Aorta (tissue), 5 donors: ENCODE results near the gene ANXA11. TPM values are rescaled to one million over a fixed set of nuclear protein-coding genes. Genes with fewer than 3 reads are reported as not detected.
A peak's percentile ranks its signal among the peaks of the same experiment; 100 is the strongest.

Source experiments
- ATAC-seq: fragments of 200-7000 bp; cut with Tn5 transposase; one replicate; pipeline ENCODE4 v1.9.1; 2022; ENCODE audit warnings: moderate library complexity; ENCODE audit not compliant: low FRiP score
- DNase-seq, 2 donors: peaks; one replicate each; pipeline ENCODE4 v3.0.0-alpha.2; 2020
- H3K27ac ChIP-seq, 2 donors: one replicate each; pipeline ENCODE4 v1.5.1; 2013; ENCODE audit warnings: low read length in 2 of 2, mild to moderate bottlenecking in 2 of 2, moderate library complexity in 2 of 2, control low read depth in 1 of 2, inconsistent platforms in 1 of 2, low read depth in 1 of 2
- H3K27me3 ChIP-seq, 2 donors: one replicate each; pipeline ENCODE4 v1.6.1; 2013; ENCODE audit warnings: control low read depth in 1 of 2, low read length in 1 of 2, mild to moderate bottlenecking in 1 of 2, moderate library complexity in 1 of 2; ENCODE audit not compliant: insufficient read depth in 2 of 2, control insufficient read depth in 1 of 2
- H3K36me3 ChIP-seq, 2 donors: one replicate each; pipeline ENCODE4 v1.6.1; 2013; ENCODE audit warnings: control low read depth in 1 of 2, low read length in 1 of 2, mild to moderate bottlenecking in 1 of 2; ENCODE audit not compliant: insufficient read depth in 2 of 2, control insufficient read depth in 1 of 2
- H3K4me1 ChIP-seq, 2 donors: one replicate each; pipeline ENCODE4 v1.6.1; 2013; ENCODE audit warnings: low read length in 2 of 2, control low read depth in 1 of 2, mild to moderate bottlenecking in 1 of 2, moderate library complexity in 1 of 2; ENCODE audit not compliant: insufficient read depth in 2 of 2, control insufficient read depth in 1 of 2
- H3K4me3 ChIP-seq, 2 donors: one replicate each; pipeline ENCODE4 v1.5.1; 2013; ENCODE audit warnings: low read length in 2 of 2, control low read depth in 1 of 2, mild to moderate bottlenecking in 1 of 2
- H3K9me3 ChIP-seq: one replicate; pipeline ENCODE4 v1.6.1; 2013; ENCODE audit warnings: mild to moderate bottlenecking, low read length; ENCODE audit not compliant: control insufficient read depth
- WGBS, 2 donors: extraction: QIAGEN DNeasy Blood & Tissue Kit; methylation state at CpG; one replicate each; pipeline ENCODE4 v1.1.7; 2013; 5-methylcytosine and 5-hydroxymethylcytosine counted together
- intact Hi-C, 2 donors: fragments of 100-400 bp; cut with DNase I; formaldehyde crosslinking; loops; one replicate each; pipeline versions ENCODE4 v1.14.2 to v1.15.0; 2022
- polyA plus RNA-seq, 2 donors: library from polyadenylated mRNA; stranded (reverse); fragments of 200-250 nt; gene quantifications; one replicate each; pipeline ENCODE4 v1.2.3, GENCODE V29; 2013
- total RNA-seq, 2 donors: library from RNA; stranded (reverse); fragmentation: NEBNext Ultra II Directional; extraction: Animal tissue kit (Norgen Biotek cat#: 25700); gene quantifications; one replicate each; pipeline ENCODE4 v1.2.1, GENCODE V29; 2021
- donor health status: healthy with polysubstance abuse.
- donor health status: Bipolar disorder and iron deficiency.
- donor health status: DM: no; HTN: no; CAD: no.
- donor health status: DM: no; HTN: no; CAD: no.
- donor health status: DM: yes; HTN: yes; CAD: no.

The ANXA11 gene
- total and polyA plus RNA-seq, 4 donors: 97.3 to 256 (median 193) TPM

GRCh38 chr10:80196270-80196949, 8.9 kb downstream of the ANXA11 start:
- DNase-seq (peak in 1 of 2 donors; percentile 63), ATAC-seq (no peak)
- Histone ChIP-seq H3K27me3 (no peaks in the 10 kb centered on the region), H3K4me3 (no peak overlapping the region), H3K4me1 (peaks cover 0 to 8% of the 10 kb centered on the region in 2 donors), H3K27ac (peak overlapping the region; percentile 1 to 37), H3K9me3 (no peaks in the 10 kb centered on the region), H3K36me3 (no peaks in the 10 kb centered on the region)
- WGBS, 2 donors: 10 to 16% methylated on average over 8 of the region's 8 CpGs
- intact Hi-C loops: loop anchor here in 1 of 2 donors (2.0 kb wide), 1 partner anchor 32 kb away; no protein-coding TSS in a partner anchor

GRCh38 chr10:80195046-80195574, 10.2 kb downstream of the ANXA11 start:
- ATAC-seq (no peak), DNase-seq (peak in 1 of 2 donors; percentile 59)
- H3K36me3 ChIP-seq: no peaks in the 10 kb centered on the region
- no peak overlapping the region for H3K4me3 ChIP-seq
- peaks cover 0 to 8% of the 10 kb centered on the region in 2 donors for H3K4me1 ChIP-seq
- no peaks in the 10 kb centered on the region for H3K9me3 ChIP-seq
- no peaks in the 10 kb centered on the region for H3K27me3 ChIP-seq
- H3K27ac ChIP-seq: peak overlapping the region in 1 of 2 donors; percentile 69
- 56 to 62% methylated on average over 4 of the region's 4 CpGs for WGBS, 2 donors
- intact Hi-C loops: no loop called here

- Histone ChIP-seq H3K27me3 (no peaks in the 10 kb centered on the region), H3K27ac (peak overlapping the region in 1 of 2 donors; percentile 69), H3K9me3 (no peaks in the 10 kb centered on the region), H3K4me1 (peaks cover 0 to 5% of the 10 kb centered on the region in 2 donors), H3K4me3 (no peak overlapping the region), H3K36me3 (no peaks in the 10 kb centered on the region)
- DNase-seq: no peak
- WGBS, 2 donors: 42 to 50% methylated on average over 11 of the region's 11 CpGs
- intact Hi-C loops: no loop called here
- ATAC-seq: no peak
Observed at GRCh38 chr10:80194373-80195045, 10.8 kb downstream of the ANXA11 start.

DNA sequence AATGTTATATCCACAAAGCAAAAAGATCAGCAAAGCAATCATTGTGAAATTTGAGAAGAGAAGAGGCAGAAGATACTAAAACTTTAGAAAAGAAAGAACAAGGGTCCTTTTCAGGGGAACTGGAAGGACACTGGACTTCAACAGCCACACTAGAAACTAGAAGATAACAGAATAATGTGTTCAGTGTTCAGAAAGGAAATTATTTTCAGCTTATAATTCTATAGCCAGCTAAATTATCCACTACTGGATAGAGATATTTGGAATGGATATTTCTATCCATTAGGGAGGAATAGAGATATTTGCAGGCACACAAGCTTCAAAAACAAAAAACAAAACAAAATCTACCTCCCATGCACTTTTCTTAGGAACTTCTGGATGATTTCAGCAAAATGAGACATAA, 12.8 kb downstream of the ANXA11 start:
- intact Hi-C loops: no loop called here
- Histone ChIP-seq H3K9me3 (no peaks in the 10 kb centered on the region), H3K27me3 (no peaks in the 10 kb centered on the region), H3K4me3 (no peak overlapping the region), H3K36me3 (no peaks in the 10 kb centered on the region), H3K27ac (no peak overlapping the region), H3K4me1 (peaks cover 3 to 6% of the 10 kb centered on the region in 2 donors)
- no peak for DNase-seq
- no peak for ATAC-seq

GRCh38 chr10:80191589-80192270, 13.6 kb downstream of the ANXA11 start:
- H3K27me3 ChIP-seq: no peaks in the 10 kb centered on the region
- no peak overlapping the region for H3K4me3 ChIP-seq
- intact Hi-C loops: no loop called here
- DNase-seq (peak; percentile 44 to 65), ATAC-seq (peak; percentile 24)
- H3K36me3 ChIP-seq: no peaks in the 10 kb centered on the region
- no peaks in the 10 kb centered on the region for H3K9me3 ChIP-seq
- H3K4me1 ChIP-seq: peaks cover 6% of the 10 kb centered on the region in 2 donors
- no peak overlapping the region for H3K27ac ChIP-seq
- 84 to 89% methylated on average over 16 of the region's 16 CpGs for WGBS, 2 donors

- WGBS, 2 donors: 93% methylated on average over 9 of the region's 9 CpGs
- intact Hi-C loops: no loop called here
- no peaks in the 10 kb centered on the region for H3K27me3 ChIP-seq
- H3K27ac ChIP-seq: no peak overlapping the region
- DNase-seq (peak in 1 of 2 donors; percentile 34), ATAC-seq (no peak)
- H3K9me3 ChIP-seq: no peaks in the 10 kb centered on the region
- H3K36me3 ChIP-seq: no peaks in the 10 kb centered on the region
- H3K4me1 ChIP-seq: peaks cover 3 to 6% of the 10 kb centered on the region in 2 donors
- no peak overlapping the region for H3K4me3 ChIP-seq
Observed at GRCh38 chr10:80188713-80189112, 16.6 kb downstream of the ANXA11 start.

DNA sequence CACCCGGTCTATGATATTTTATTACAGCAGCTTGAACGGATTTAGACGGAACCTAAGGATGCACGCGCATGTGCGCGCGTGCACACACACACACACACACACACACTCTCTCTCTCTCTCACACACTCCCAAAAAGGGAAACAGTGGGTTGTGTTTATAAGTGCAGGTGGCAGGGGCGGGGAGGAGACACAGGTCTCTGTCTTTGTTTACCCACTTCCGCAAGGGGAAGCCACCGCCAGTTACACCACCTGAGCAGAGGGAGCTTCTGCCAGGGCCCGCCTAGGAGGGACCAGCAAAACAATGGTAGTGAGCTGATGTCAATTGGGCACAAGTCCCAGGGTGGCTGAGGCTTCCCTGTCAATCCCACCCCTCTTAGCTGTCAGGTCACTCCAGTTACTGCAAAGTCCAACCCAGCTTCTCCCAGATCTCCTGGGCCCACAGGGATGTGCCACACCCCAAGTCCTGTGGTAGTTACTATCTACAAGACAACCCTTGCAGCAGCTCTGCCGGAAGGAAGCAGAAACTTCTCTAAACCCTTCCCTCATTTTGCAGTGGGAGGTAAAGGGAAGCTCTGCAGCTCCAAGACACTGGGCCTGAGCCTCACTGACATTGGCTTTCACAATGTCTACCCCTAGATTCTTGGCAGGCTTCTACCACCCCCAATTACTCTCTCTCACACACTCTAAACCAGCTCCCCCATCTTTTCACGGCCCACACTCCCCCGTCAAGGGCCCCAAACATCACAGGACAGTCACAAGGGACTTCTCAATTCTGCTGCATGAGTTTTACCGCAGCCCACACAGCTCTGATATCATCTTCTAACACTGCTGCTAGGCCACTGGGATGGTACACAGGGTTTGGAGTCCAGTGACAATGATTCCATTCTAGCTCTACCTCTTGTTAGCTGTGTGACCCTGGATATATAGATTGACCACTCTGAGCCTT, 17.6 kb downstream of the ANXA11 start:
- no peak overlapping the region for H3K27ac ChIP-seq
- H3K27me3 ChIP-seq: no peaks in the 10 kb centered on the region
- no peaks in the 10 kb centered on the region for H3K9me3 ChIP-seq
- peaks cover 3 to 6% of the 10 kb centered on the region in 2 donors for H3K4me1 ChIP-seq
- peak; percentile 34 for ATAC-seq
- DNase-seq: peak; percentile 57 to 69
- no peak overlapping the region for H3K4me3 ChIP-seq
- no peaks in the 10 kb centered on the region for H3K36me3 ChIP-seq
- intact Hi-C loops: no loop called here
- 82 to 84% methylated on average over 16 of the region's 16 CpGs for WGBS, 2 donors

DNA sequence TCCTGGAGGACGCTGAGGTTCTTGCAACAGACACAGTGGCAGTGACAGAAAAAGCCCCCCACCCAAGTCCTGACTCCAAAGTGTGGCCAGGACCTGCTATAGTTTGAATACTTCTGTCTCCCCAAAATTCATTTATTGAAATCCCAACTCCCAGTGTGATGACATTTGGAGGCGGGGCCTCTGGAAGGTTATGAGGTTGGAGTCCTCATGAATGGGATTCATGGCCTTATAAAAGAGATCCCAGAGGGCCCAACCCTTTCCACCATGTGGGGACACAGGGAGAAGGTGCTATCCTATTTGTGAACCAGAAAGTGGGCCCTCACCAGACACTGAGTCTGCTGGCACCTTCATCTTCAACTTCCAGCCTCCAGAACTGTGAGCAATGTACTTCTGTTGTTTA, 18.3 kb downstream of the ANXA11 start:
- Histone ChIP-seq H3K9me3 (no peaks in the 10 kb centered on the region), H3K27me3 (no peaks in the 10 kb centered on the region), H3K27ac (no peak overlapping the region), H3K4me1 (peaks cover 3 to 6% of the 10 kb centered on the region in 2 donors), H3K36me3 (no peaks in the 10 kb centered on the region), H3K4me3 (no peak overlapping the region)
- WGBS, 2 donors: 96 to 97% methylated on average over 2 of the region's 2 CpGs
- ATAC-seq (no peak), DNase-seq (no peak)
- intact Hi-C loops: no loop called here
